Natural killer cell (primary cell): ENCODE results near the gene UGDH. TPM values are rescaled to one million over a fixed set of nuclear protein-coding genes. Genes with fewer than 3 reads are reported as not detected.
"Not testable (repeated sequence)": the region's sequence is repeated elsewhere in the genome, so short reads cannot be mapped to it uniquely, and the experiment has no call there.

ENCODE experiments used
- ATAC-seq, 3 donors: fragments of 150-1000 bp in 2 of 3; fragments of 200-7000 bp in 1 of 3; cut with Tn5 transposase; 1 replicate in 1 of 3; 2 replicates in 2 of 3; pipeline ENCODE4 v1.10.0; 2021; ENCODE audit warnings: mild to moderate bottlenecking in 2 of 3, moderate library complexity in 2 of 3
- DNase-seq, 2 donors: peaks; one replicate each; pipeline versions ENCODE4 v3.0.0 to v3.0.0-alpha.2; 2013 to 2021; ENCODE audit warnings: mixed read lengths in 1 of 2
- H3K27ac ChIP-seq: one replicate; pipeline ENCODE4 v1.5.1; 2013; ENCODE audit warnings: mild to moderate bottlenecking, low read length
- H3K27me3 ChIP-seq: one replicate; pipeline ENCODE4 v1.6.1; 2013; ENCODE audit warnings: low read length; ENCODE audit not compliant: control insufficient read depth, insufficient read depth
- H3K36me3 ChIP-seq: one replicate; pipeline ENCODE4 v1.6.1; 2013; ENCODE audit warnings: low read length; ENCODE audit not compliant: control insufficient read depth, insufficient read depth
- H3K4me1 ChIP-seq: one replicate; pipeline ENCODE4 v1.6.1; 2013; ENCODE audit warnings: low read length; ENCODE audit not compliant: control insufficient read depth, insufficient read depth
- H3K4me3 ChIP-seq: one replicate; pipeline ENCODE4 v1.5.1; 2013; ENCODE audit warnings: low read length
- H3K9me3 ChIP-seq: one replicate; pipeline ENCODE4 v1.6.1; 2013; ENCODE audit warnings: low read length; ENCODE audit not compliant: control insufficient read depth, insufficient read depth
- H3K27ac Mint-ChIP-seq, 2 donors: one replicate each; pipeline ENCODE4 v1.8.0; 2022; ENCODE audit warnings: mild to moderate bottlenecking in 2 of 2, mixed read lengths in 2 of 2, moderate library complexity in 1 of 2
- H3K27me3 Mint-ChIP-seq, 2 donors: one replicate each; pipeline ENCODE4 v1.8.0; 2022; ENCODE audit warnings: low read depth in 2 of 2, mixed read lengths in 2 of 2
- H3K36me3 Mint-ChIP-seq: one replicate; pipeline ENCODE4 v1.8.0; 2022; ENCODE audit warnings: mixed read lengths
- H3K4me1 Mint-ChIP-seq, 2 donors: one replicate each; pipeline ENCODE4 v1.8.0; 2022; ENCODE audit warnings: mixed read lengths in 2 of 2
- H3K4me3 Mint-ChIP-seq: one replicate; pipeline ENCODE4 v1.8.0; 2022; ENCODE audit warnings: mild to moderate bottlenecking, moderate library complexity, mixed read lengths
- H3K9me3 Mint-ChIP-seq, 2 donors: one replicate each; pipeline ENCODE4 v1.8.0; 2022; ENCODE audit warnings: mixed read lengths in 2 of 2
- WGBS: methylation state at CpG from one replicate; pipeline ENCODE4 v1.1.7; 2013; ENCODE audit warnings: missing lambda C conversion rate; ENCODE audit not compliant: insufficient coverage; 5-methylcytosine and 5-hydroxymethylcytosine counted together
- intact Hi-C: fragments of 100-400 bp; cut with micrococcal nuclease; formaldehyde crosslinking; loops from one replicate; pipeline ENCODE4 v1.14.2; 2022
- total RNA-seq, 4 donors: library from RNA; stranded (reverse); fragments of 120-200 nt in 1 of 4; gene quantifications; one replicate each; pipeline versions ENCODE4 v1.2.3 to v1.2.4, GENCODE V29; 2013 to 2022
- TF ChIP-seq, protein P1 (sequence below): fragments of 200-600 bp; IDR thresholded peaks from one replicate; pipeline ENCODE4 v1.8.0; 2022; ENCODE audit warnings: antibody characterized with exemption

UGDH gene
- total RNA-seq, 3 donors from 2014 or later (not counting 1 experiment from before 2014, with no cell fraction given) = 12.2 to 14.8 (median 13.6) TPM

GRCh38 chr4:39510348-39510929 is 16.8 kb downstream of the UGDH start:
- Histone ChIP-seq H3K4me1 (no peaks in the 10 kb centered on the region), H3K36me3 (peaks cover 63% of the 10 kb centered on the region), H3K9me3 (no peaks in the 10 kb centered on the region), H3K4me3 (no peak overlapping the region), H3K27me3 (no peaks in the 10 kb centered on the region), H3K27ac (no peak overlapping the region)
- Mint-ChIP-seq H3K9me3 (no peaks in the 10 kb centered on the region), H3K27ac (no peak overlapping the region), H3K4me3 (no peak overlapping the region), H3K4me1 (no peaks in the 10 kb centered on the region), H3K27me3 (no peaks in the 10 kb centered on the region), H3K36me3 (peaks cover 6% of the 10 kb centered on the region)
- intact Hi-C loops = no loop called here
- no peak for ATAC-seq
- TF ChIP-seq, protein P1, sequence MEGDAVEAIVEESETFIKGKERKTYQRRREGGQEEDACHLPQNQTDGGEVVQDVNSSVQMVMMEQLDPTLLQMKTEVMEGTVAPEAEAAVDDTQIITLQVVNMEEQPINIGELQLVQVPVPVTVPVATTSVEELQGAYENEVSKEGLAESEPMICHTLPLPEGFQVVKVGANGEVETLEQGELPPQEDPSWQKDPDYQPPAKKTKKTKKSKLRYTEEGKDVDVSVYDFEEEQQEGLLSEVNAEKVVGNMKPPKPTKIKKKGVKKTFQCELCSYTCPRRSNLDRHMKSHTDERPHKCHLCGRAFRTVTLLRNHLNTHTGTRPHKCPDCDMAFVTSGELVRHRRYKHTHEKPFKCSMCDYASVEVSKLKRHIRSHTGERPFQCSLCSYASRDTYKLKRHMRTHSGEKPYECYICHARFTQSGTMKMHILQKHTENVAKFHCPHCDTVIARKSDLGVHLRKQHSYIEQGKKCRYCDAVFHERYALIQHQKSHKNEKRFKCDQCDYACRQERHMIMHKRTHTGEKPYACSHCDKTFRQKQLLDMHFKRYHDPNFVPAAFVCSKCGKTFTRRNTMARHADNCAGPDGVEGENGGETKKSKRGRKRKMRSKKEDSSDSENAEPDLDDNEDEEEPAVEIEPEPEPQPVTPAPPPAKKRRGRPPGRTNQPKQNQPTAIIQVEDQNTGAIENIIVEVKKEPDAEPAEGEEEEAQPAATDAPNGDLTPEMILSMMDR = no peak
- DNase-seq = no peak
- 98% methylated on average over 4 of the region's 5 CpGs for WGBS

- TF ChIP-seq, protein P1 = no peak
- Histone ChIP-seq H3K9me3 (no peaks in the 10 kb centered on the region), H3K27me3 (no peaks in the 10 kb centered on the region), H3K27ac (no peak overlapping the region), H3K4me1 (no peaks in the 10 kb centered on the region), H3K36me3 (peaks cover 71% of the 10 kb centered on the region), H3K4me3 (no peak overlapping the region)
- DNase-seq (no peak), ATAC-seq (no peak)
- Mint-ChIP-seq H3K4me1 (no peaks in the 10 kb centered on the region), H3K9me3 (no peaks in the 10 kb centered on the region), H3K36me3 (peaks cover 20% of the 10 kb centered on the region), H3K27me3 (no peaks in the 10 kb centered on the region), H3K4me3 (no peak overlapping the region), H3K27ac (no peak overlapping the region)
- WGBS = 100% methylated on average over 1 of the region's 1 CpG
- intact Hi-C loops = no loop called here
Measured at GRCh38 chr4:39505581-39505980, 21.7 kb downstream of the UGDH start.

DNA sequence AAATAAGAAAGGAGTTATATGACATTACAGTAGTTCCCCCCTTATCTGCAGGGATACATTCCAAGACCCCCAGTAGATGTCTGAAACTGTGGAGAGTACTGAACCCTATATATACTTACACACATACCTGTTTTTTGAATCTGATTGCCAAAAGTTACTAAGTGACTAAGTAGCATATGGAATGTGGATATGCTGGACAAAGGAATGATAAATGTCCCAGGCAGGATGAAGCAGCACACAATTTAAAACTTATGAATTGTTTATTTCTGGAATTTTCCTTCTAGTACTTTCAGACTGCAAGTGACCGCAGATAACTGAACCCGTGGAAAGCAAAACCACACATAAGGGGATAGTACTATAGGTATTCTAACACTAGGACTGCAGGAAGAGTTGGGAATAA is 22.7 kb downstream of the UGDH start:
- TF ChIP-seq, protein P1 = no peak
- intact Hi-C loops = no loop called here
- Mint-ChIP-seq H3K36me3 (peaks cover 20% of the 10 kb centered on the region), H3K9me3 (no peaks in the 10 kb centered on the region), H3K27me3 (no peaks in the 10 kb centered on the region), H3K27ac (no peak overlapping the region), H3K4me3 (no peak overlapping the region), H3K4me1 (no peaks in the 10 kb centered on the region)
- H3K36me3 ChIP-seq = peaks cover 65% of the 10 kb centered on the region
- no peaks in the 10 kb centered on the region for H3K4me1 ChIP-seq
- ATAC-seq = no peak
- no peaks in the 10 kb centered on the region for H3K9me3 ChIP-seq
- no peak for DNase-seq
- H3K27me3 ChIP-seq = no peaks in the 10 kb centered on the region
- H3K4me3 ChIP-seq = no peak overlapping the region
- WGBS = 100% methylated on average over 2 of the region's 2 CpGs
- no peak overlapping the region for H3K27ac ChIP-seq

DNA sequence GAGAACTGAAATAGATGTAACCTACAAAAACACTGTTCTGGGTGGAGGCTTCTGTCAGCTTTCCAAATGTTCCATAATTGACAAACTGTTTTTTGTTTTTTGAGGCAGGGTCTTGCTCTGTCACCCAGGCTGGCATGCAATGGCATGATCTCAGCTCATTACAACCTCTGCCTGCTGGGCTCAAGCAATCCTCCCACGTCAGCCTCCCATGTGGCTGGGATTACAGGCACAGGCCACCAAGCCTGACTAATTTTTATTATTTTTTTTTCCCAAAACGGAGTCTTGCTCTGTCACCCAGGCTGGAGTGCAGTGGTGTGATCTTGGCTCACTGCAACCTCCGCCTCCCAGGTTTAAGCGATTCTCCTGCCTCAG is 24.6 kb downstream of the UGDH start:
- H3K4me1 Mint-ChIP-seq, H3K4me3 Mint-ChIP-seq, H3K4me1 ChIP-seq, DNase-seq, intact Hi-C loops, H3K27me3 Mint-ChIP-seq, H3K27me3 ChIP-seq, ATAC-seq, H3K9me3 Mint-ChIP-seq, H3K27ac Mint-ChIP-seq, H3K9me3 ChIP-seq, H3K27ac ChIP-seq, H3K4me3 ChIP-seq: not testable (repeated sequence)
- 99% methylated on average over 4 of the region's 4 CpGs for WGBS
- peaks cover 20% of the 10 kb centered on the region for H3K36me3 Mint-ChIP-seq
- H3K36me3 ChIP-seq = peaks cover 55% of the 10 kb centered on the region
